Stimulated activated memory B cell treated with anti-CD40 and anti-IgM and Interleukin-4, amounts not matched to agents 10 μg/mL and 1 μg/mL and 100 μg/mL, for 72 hours (primary cell): ENCODE data around the gene NKAIN2.
"Not testable (repeated sequence)": the region's sequence is repeated elsewhere in the genome, so short reads cannot be mapped to it uniquely, and the experiment has no call there.

Experiments used
- ATAC-seq: fragments of 150-1000 bp; cut with Tn5 transposase; 2 replicates; pipeline ENCODE4 v1.10.0; 2021
- H3K27ac Mint-ChIP-seq: one replicate; pipeline ENCODE4 v1.8.0; 2022; ENCODE audit warnings: mild to moderate bottlenecking, mixed read lengths
- H3K27me3 Mint-ChIP-seq: one replicate; pipeline ENCODE4 v1.8.0; 2022; ENCODE audit warnings: mixed read lengths
- H3K36me3 Mint-ChIP-seq: one replicate; pipeline ENCODE4 v1.8.0; 2022; ENCODE audit warnings: mixed read lengths
- H3K4me1 Mint-ChIP-seq: one replicate; pipeline ENCODE4 v1.8.0; 2022; ENCODE audit warnings: mixed read lengths
- H3K4me3 Mint-ChIP-seq: one replicate; pipeline ENCODE4 v1.8.0; 2022; ENCODE audit warnings: mild to moderate bottlenecking, moderate library complexity, mixed read lengths
- H3K9me3 Mint-ChIP-seq: one replicate; pipeline ENCODE4 v1.8.0; 2022; ENCODE audit warnings: mixed read lengths

Gene NKAIN2

GRCh38 chr6:124412657-124413056 lies 609.0 kb downstream of the NKAIN2 start:
- not testable (repeated sequence) for H3K4me3 Mint-ChIP-seq, H3K4me1 Mint-ChIP-seq

GRCh38 chr6:124420116-124420840 lies 616.6 kb downstream of the NKAIN2 start:
- no peak overlapping the region for H3K4me3 Mint-ChIP-seq
- H3K27me3 Mint-ChIP-seq, result no peaks in the 10 kb centered on the region
- no peaks in the 10 kb centered on the region for H3K4me1 Mint-ChIP-seq
- H3K27ac Mint-ChIP-seq, result no peak overlapping the region
- no peaks in the 10 kb centered on the region for H3K36me3 Mint-ChIP-seq
- H3K9me3 Mint-ChIP-seq, result no peaks in the 10 kb centered on the region
- no peak for ATAC-seq

More at GRCh38 chr6:124412657-124413056, 609.0 kb downstream of the NKAIN2 start:
- H3K27me3 Mint-ChIP-seq, ATAC-seq, H3K27ac Mint-ChIP-seq, H3K36me3 Mint-ChIP-seq: not testable (repeated sequence)
- H3K9me3 Mint-ChIP-seq, result peaks cover 13% of the 10 kb centered on the region

- no peak for ATAC-seq
- H3K4me3 Mint-ChIP-seq, result no peak overlapping the region
- H3K27me3 Mint-ChIP-seq, result no peaks in the 10 kb centered on the region
- no peak overlapping the region for H3K27ac Mint-ChIP-seq
- H3K4me1 Mint-ChIP-seq, result no peaks in the 10 kb centered on the region
- no peaks in the 10 kb centered on the region for H3K9me3 Mint-ChIP-seq
- no peaks in the 10 kb centered on the region for H3K36me3 Mint-ChIP-seq
Observed at GRCh38 chr6:124423621-124424020, 620.0 kb downstream of the NKAIN2 start.

- Mint-ChIP-seq H3K4me1 (no peaks in the 10 kb centered on the region), H3K4me3 (no peak overlapping the region), H3K27me3 (no peaks in the 10 kb centered on the region), H3K36me3 (no peaks in the 10 kb centered on the region), H3K27ac (no peak overlapping the region), H3K9me3 (no peaks in the 10 kb centered on the region)
- ATAC-seq, result no peak
Observed at GRCh38 chr6:124430740-124431318, 627.2 kb downstream of the NKAIN2 start.

GRCh38 chr6:124432620-124433019 lies 629.0 kb downstream of the NKAIN2 start:
- no peak for ATAC-seq
- Mint-ChIP-seq H3K4me3 (no peak overlapping the region), H3K4me1 (no peaks in the 10 kb centered on the region), H3K36me3 (no peaks in the 10 kb centered on the region), H3K9me3 (peaks cover 3% of the 10 kb centered on the region), H3K27me3 (no peaks in the 10 kb centered on the region), H3K27ac (no peak overlapping the region)

GRCh38 chr6:124433387-124434160 lies 629.9 kb downstream of the NKAIN2 start:
- Mint-ChIP-seq H3K9me3 (peaks cover 5% of the 10 kb centered on the region), H3K27ac (no peak overlapping the region), H3K4me3 (no peak overlapping the region), H3K27me3 (no peaks in the 10 kb centered on the region), H3K4me1 (no peaks in the 10 kb centered on the region), H3K36me3 (no peaks in the 10 kb centered on the region)
- ATAC-seq, result no peak

- H3K36me3 Mint-ChIP-seq, result no peaks in the 10 kb centered on the region
- H3K27ac Mint-ChIP-seq, result no peak overlapping the region
- ATAC-seq, result no peak
- no peaks in the 10 kb centered on the region for H3K27me3 Mint-ChIP-seq
- H3K9me3 Mint-ChIP-seq, result peaks cover 10% of the 10 kb centered on the region
- no peaks in the 10 kb centered on the region for H3K4me1 Mint-ChIP-seq
- no peak overlapping the region for H3K4me3 Mint-ChIP-seq
Observed at GRCh38 chr6:124434421-124434820, 630.8 kb downstream of the NKAIN2 start.

- no peaks in the 10 kb centered on the region for H3K4me1 Mint-ChIP-seq
- H3K27ac Mint-ChIP-seq, result no peak overlapping the region
- no peak for ATAC-seq
- H3K4me3 Mint-ChIP-seq, result no peak overlapping the region
- no peaks in the 10 kb centered on the region for H3K27me3 Mint-ChIP-seq
- H3K9me3 Mint-ChIP-seq, result peaks cover 12% of the 10 kb centered on the region
- H3K36me3 Mint-ChIP-seq, result no peaks in the 10 kb centered on the region
Observed at GRCh38 chr6:124436803-124437202, 633.1 kb downstream of the NKAIN2 start.

- H3K36me3 Mint-ChIP-seq, result no peaks in the 10 kb centered on the region
Observed at GRCh38 chr6:124438546-124439065, 634.9 kb downstream of the NKAIN2 start.

GRCh38 chr6:124441450-124441849 lies 637.8 kb downstream of the NKAIN2 start:
- H3K9me3 Mint-ChIP-seq, result peaks cover 12% of the 10 kb centered on the region

More at GRCh38 chr6:124438546-124439065, 634.9 kb downstream of the NKAIN2 start:
- no peak overlapping the region for H3K27ac Mint-ChIP-seq
- peaks cover 12% of the 10 kb centered on the region for H3K9me3 Mint-ChIP-seq
- H3K4me3 Mint-ChIP-seq, result no peak overlapping the region
- H3K27me3 Mint-ChIP-seq, result no peaks in the 10 kb centered on the region
- no peaks in the 10 kb centered on the region for H3K4me1 Mint-ChIP-seq
- ATAC-seq, result no peak

GRCh38 chr6:124443541-124443940 lies 639.9 kb downstream of the NKAIN2 start:
- Mint-ChIP-seq H3K36me3 (no peaks in the 10 kb centered on the region), H3K9me3 (peaks cover 9% of the 10 kb centered on the region), H3K4me3 (no peak overlapping the region), H3K27ac (no peak overlapping the region), H3K27me3 (no peaks in the 10 kb centered on the region), H3K4me1 (no peaks in the 10 kb centered on the region)
- no peak for ATAC-seq

More at GRCh38 chr6:124441450-124441849, 637.8 kb downstream of the NKAIN2 start:
- H3K36me3 Mint-ChIP-seq, result no peaks in the 10 kb centered on the region
- H3K27me3 Mint-ChIP-seq, result no peaks in the 10 kb centered on the region
- no peak overlapping the region for H3K27ac Mint-ChIP-seq
- no peak for ATAC-seq
- no peak overlapping the region for H3K4me3 Mint-ChIP-seq
- H3K4me1 Mint-ChIP-seq, result no peaks in the 10 kb centered on the region

GRCh38 chr6:124445581-124445980 lies 641.9 kb downstream of the NKAIN2 start:
- Mint-ChIP-seq H3K4me1 (no peaks in the 10 kb centered on the region), H3K36me3 (no peaks in the 10 kb centered on the region), H3K27ac (no peak overlapping the region), H3K27me3 (no peaks in the 10 kb centered on the region), H3K9me3 (peaks cover 2% of the 10 kb centered on the region), H3K4me3 (no peak overlapping the region)
- ATAC-seq, result no peak

GRCh38 chr6:124446961-124447360 lies 643.3 kb downstream of the NKAIN2 start:
- Mint-ChIP-seq H3K27me3 (no peaks in the 10 kb centered on the region), H3K27ac (no peak overlapping the region), H3K4me1 (no peaks in the 10 kb centered on the region), H3K9me3 (peaks cover 2% of the 10 kb centered on the region), H3K4me3 (no peak overlapping the region), H3K36me3 (no peaks in the 10 kb centered on the region)
- ATAC-seq, result no peak

GRCh38 chr6:124459268-124459667 lies 655.6 kb downstream of the NKAIN2 start:
- Mint-ChIP-seq H3K36me3 (no peaks in the 10 kb centered on the region), H3K9me3 (peaks cover 3% of the 10 kb centered on the region), H3K27ac (no peak overlapping the region), H3K4me1 (no peaks in the 10 kb centered on the region), H3K27me3 (no peaks in the 10 kb centered on the region), H3K4me3 (no peak overlapping the region)
- no peak for ATAC-seq

- ATAC-seq, result no peak
- Mint-ChIP-seq H3K4me3 (no peak overlapping the region), H3K27me3 (no peaks in the 10 kb centered on the region), H3K36me3 (no peaks in the 10 kb centered on the region), H3K9me3 (peaks cover 6% of the 10 kb centered on the region), H3K27ac (no peak overlapping the region), H3K4me1 (no peaks in the 10 kb centered on the region)
Observed at GRCh38 chr6:124462750-124463149, 659.1 kb downstream of the NKAIN2 start.
